ENCODE data around the gene PPP2R5C.

PPP2R5C gene

DNA sequence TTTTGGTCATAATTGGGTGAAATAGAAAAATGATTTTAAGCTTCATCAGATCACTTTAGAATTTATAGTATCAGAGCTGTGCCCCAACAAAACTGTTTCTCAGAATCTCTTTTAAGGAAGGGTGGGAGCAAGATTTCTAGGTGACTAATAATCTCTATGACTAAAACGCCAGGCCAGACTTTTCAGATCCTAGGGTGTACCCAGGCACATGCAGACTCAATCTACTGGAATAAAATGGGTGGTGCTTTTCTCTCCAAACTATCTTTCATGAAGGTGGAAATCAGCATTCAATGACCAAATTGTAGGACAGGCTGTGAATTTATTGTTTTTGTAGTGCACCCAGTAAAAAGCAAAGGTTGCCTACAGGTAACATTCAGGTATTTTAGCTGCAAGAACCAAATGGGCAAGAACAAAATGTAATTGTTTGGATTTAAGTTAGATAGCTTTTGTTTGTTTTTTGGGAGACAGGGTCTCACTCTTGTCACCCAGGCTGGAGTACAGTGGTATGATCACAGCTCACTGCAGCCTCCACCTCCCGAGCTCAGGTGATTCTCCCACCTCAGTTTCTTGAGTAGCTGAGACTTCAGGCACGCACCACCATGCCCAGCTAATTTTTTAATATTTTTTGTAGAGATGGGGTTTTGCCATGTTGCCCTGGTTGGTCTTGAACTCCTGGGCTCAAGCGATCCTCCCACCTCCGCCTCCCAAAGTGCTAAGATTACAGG, 49.5 kb downstream of the PPP2R5C start:
- no peak for DNase-seq (ENCODE audit: extremely low spot score)
- ChIA-PET CTCF (no interaction called here), POLR2A (interaction anchor here (0.6 kb wide), 2 partner anchors 26 to 66 kb away, joined by 3 to 9 read pairs; no protein-coding TSS in a partner anchor)
- TF ChIP-seq, protein P1, sequence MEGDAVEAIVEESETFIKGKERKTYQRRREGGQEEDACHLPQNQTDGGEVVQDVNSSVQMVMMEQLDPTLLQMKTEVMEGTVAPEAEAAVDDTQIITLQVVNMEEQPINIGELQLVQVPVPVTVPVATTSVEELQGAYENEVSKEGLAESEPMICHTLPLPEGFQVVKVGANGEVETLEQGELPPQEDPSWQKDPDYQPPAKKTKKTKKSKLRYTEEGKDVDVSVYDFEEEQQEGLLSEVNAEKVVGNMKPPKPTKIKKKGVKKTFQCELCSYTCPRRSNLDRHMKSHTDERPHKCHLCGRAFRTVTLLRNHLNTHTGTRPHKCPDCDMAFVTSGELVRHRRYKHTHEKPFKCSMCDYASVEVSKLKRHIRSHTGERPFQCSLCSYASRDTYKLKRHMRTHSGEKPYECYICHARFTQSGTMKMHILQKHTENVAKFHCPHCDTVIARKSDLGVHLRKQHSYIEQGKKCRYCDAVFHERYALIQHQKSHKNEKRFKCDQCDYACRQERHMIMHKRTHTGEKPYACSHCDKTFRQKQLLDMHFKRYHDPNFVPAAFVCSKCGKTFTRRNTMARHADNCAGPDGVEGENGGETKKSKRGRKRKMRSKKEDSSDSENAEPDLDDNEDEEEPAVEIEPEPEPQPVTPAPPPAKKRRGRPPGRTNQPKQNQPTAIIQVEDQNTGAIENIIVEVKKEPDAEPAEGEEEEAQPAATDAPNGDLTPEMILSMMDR (IDR thresholded peaks at IDR 0.05; ENCODE audit: control extremely low read depth, extremely low read depth, low read depth, missing control alignments) = no peak

DNA sequence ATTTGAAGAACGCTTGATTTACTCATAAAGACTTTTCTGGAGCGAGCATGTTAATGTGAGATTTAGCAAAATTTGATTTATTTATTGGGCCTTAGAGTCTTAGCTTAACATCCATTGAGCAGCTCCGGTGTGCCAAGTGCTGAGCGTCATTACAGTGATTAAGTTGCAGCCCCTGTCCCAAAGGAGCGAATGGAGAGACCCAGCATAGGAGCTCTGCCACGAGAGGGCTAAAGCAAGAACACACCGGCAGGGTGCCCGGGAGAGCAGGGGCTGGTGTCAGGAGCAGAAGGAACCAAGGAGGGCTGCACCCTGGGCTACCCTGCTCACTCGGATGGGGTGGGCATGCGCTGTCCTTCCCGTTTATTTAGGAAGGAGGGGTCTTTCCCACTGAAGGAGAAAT, 50.6 kb downstream of the PPP2R5C start:
- CTCF ChIA-PET = no interaction called here

DNA sequence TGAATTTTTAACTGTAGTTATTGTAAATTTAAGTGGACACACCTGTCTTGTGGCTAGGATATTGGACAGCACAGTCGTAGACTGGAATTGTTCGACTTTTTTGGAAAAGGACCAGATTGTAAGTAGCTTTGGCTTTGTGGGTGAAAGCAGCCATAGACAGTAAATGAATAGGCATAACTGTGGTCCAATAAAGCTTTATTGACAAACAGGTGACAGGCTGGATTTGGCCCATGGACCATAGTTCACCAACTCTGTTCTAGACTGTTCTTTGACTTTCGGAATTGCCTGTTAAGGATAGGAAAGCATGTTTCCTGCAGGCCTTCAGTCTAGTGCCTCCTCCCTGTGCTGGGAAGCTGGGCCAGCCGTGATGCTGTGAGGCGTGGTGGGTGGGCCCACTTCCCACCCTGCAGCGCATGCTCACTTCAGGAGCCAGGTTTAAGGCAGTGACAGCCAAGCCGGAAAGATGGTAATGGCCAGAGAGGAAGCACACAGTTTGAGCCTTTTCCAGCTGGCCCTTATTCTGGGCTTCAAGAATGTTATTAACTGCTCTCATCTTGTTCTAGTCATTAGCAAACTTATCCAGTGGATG, 51.8 kb downstream of the PPP2R5C start:
- CTCF ChIA-PET = interaction anchor here (0.7 to 3.6 kb wide), 11 partner anchors 11 to 53 kb away, joined by 3 to 32 read pairs (median 4); no protein-coding TSS in a partner anchor

More for the DNA sequence above, 50.6 kb downstream of the PPP2R5C start:
- POLR2A ChIA-PET = no interaction called here
- TF ChIP-seq, protein P1 (IDR thresholded peaks at IDR 0.05; ENCODE audit: control extremely low read depth, extremely low read depth, low read depth, missing control alignments) = no peak
- no peak for DNase-seq (ENCODE audit: extremely low spot score)

DNA sequence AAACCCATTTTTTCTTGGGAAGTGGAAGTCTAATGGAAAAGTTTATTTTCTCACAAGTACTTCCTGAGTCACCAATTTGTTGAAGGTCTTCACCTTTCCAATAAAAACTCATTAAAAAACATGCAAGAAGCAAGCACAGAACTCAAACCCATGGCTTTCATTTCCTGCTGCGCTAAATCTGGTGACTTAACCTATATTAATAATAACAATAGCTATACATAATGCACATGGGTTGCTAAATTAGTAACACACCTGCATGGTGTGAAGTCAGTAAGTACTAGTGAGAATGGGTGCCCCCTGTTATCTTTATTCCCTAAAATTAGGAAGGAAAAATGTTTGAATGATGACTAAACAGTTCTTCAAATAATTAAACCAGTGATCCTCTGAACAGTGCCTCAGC, 52.3 kb downstream of the PPP2R5C start:
- ChIA-PET CTCF (interaction anchor here (0.7 to 3.6 kb wide), 14 partner anchors 11 to 54 kb away, joined by 3 to 32 read pairs (median 4); no protein-coding TSS in a partner anchor), POLR2A (interaction anchor here (1.4 to 1.8 kb wide), 2 partner anchors 10 to 65 kb away, joined by 3 to 11 read pairs; no protein-coding TSS in a partner anchor)
- no peak for DNase-seq (ENCODE audit: extremely low spot score)
- TF ChIP-seq, protein P1 (IDR thresholded peaks at IDR 0.05; ENCODE audit: control extremely low read depth, extremely low read depth, low read depth, missing control alignments) = no peak

More for the DNA sequence above, 51.8 kb downstream of the PPP2R5C start:
- TF ChIP-seq, protein P1 (IDR thresholded peaks at IDR 0.05; ENCODE audit: control extremely low read depth, extremely low read depth, low read depth, missing control alignments) = no peak
- no peak for DNase-seq (ENCODE audit: extremely low spot score)
- POLR2A ChIA-PET = interaction anchor here (1.4 to 1.8 kb wide), 2 partner anchors 10 to 65 kb away, joined by 3 to 11 read pairs; no protein-coding TSS in a partner anchor

DNA sequence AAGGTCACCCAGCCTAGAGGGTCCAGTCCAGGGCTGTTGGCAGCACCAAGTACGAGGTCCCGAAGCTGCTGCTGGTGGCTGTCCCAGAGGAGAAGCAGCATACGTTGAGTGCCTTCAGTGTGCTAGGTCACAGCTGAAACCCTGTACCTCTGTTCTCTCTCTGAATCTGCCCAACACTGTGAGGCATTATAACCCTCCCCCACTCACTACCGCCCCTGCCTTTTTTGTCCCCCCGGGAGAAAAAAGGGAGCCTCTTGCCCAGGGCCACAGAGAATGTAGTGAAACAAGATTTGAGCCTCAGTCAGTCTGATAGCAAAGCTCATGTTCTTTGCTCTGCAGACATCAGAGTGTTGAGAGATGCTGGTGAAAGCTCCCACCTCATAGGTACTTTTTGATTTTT, 53.4 kb downstream of the PPP2R5C start:
- ChIA-PET CTCF (interaction anchor here (1.0 to 3.6 kb wide), 9 partner anchors 9 to 501 kb away, joined by 3 to 32 read pairs (median 3); no protein-coding TSS in a partner anchor), POLR2A (interaction anchor here (1.2 kb wide), 1 partner anchor 8 kb away, joined by 4 read pairs; no protein-coding TSS in a partner anchor)
- no peak for DNase-seq (ENCODE audit: extremely low spot score)
- TF ChIP-seq, protein P1 (IDR thresholded peaks at IDR 0.05; ENCODE audit: control extremely low read depth, extremely low read depth, low read depth, missing control alignments) = no peak

DNA sequence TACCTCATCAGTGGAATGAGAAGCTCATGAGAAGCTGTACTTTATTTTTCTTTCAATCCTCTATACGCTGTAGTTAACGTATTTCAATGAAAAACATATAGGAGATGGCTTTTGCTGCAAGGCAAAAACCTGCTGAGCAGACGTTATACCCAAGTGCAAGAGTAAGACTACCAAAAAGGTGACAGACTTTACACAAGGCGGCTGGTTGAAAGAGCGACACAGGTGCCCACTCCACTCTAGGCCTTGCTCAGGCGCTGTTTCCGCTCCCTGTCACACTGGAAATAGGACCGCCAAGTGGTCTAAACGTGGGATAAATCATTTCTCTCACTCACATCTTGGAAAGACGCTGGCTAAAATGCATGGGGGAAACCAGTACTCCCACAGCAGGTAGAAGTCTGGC, 54.5 kb downstream of the PPP2R5C start:
- TF ChIP-seq, protein P1 (IDR thresholded peaks at IDR 0.05; ENCODE audit: control extremely low read depth, extremely low read depth, low read depth, missing control alignments) = no peak
- CTCF ChIA-PET = interaction anchor here (1.0 to 3.6 kb wide), 6 partner anchors 8 to 283 kb away, joined by 3 to 32 read pairs (median 4); no protein-coding TSS in a partner anchor
- POLR2A ChIA-PET = no interaction called here
- DNase-seq (ENCODE audit: extremely low spot score) = no peak

Measured in GM10248 (cell line).